K562 (cell line): ENCODE measurements around the gene ONECUT1. TPM values are rescaled to one million over a fixed set of nuclear protein-coding genes. Genes with fewer than 3 reads are reported as not detected.

Experiments used
- ATAC-seq: fragments of 200-7000 bp; cut with Tn5 transposase; 3 replicates; pipeline ENCODE4 v1.9.1; 2020; ENCODE audit warnings: moderate library complexity
- BruUV-seq: library from RNA; stranded (reverse); fragments of 400-500 nt; replicated peaks from 2 replicates; lab custom pipeline; 2021; lab: Mats Ljungman, UMichigan
- CTCF ChIA-PET: fragments of 300-600 bp; formaldehyde crosslinking; extraction: SDS; loops from one replicate; lab custom pipeline; 2021; ENCODE audit warnings: low intra/inter-chr PET ratio; lab: Yijun Ruan, JAX
- POLR2A ChIA-PET: fragments of 300-600, 350-650 bp; sonication (Branson Sonifier 250); formaldehyde crosslinking; extraction: SDS; loops from one replicate; lab custom pipeline; 2021; ENCODE audit warnings: antibody characterized with exemption, inconsistent platforms; lab: Yijun Ruan, JAX
- DNase-seq, 4 experiments: peaks; one replicate each; pipeline versions ENCODE4 v3.0.0 to v3.0.0-alpha.2; 2011 to 2018; ENCODE audit warnings: low spot score in 3 of 4, mixed read lengths in 3 of 4; ENCODE audit errors: extremely low read depth in 1 of 4
- FAIRE-seq: peaks from 2 replicates; lab custom pipeline; 2011; peaks lifted over from hg19 to GRCh38; lab: Jason Lieb, UNC
- H2AFZ ChIP-seq: 2 replicates; pipeline ENCODE4 v1.6.0; 2011; ENCODE audit warnings: low read depth, low read length, control low read depth, inconsistent platforms
- H3K27ac ChIP-seq: fragments of 200-600 bp; 3 replicates; pipeline ENCODE4 v1.8.0; 2011; ENCODE audit warnings: low read depth, mild to moderate bottlenecking, control low read depth, inconsistent platforms, low read length, moderate library complexity, mixed read lengths; ENCODE audit errors: extremely low read depth
- H3K27me3 ChIP-seq, 2 experiments: fragments of 300-600 bp in 1 of 2; 2 replicates in 1 of 2; 3 replicates in 1 of 2; pipeline versions ENCODE4 v1.6.0 to v1.8.0; 2011; ENCODE audit warnings: inconsistent platforms in 2 of 2, low read length in 2 of 2, mild to moderate bottlenecking in 1 of 2, mixed read lengths in 1 of 2, moderate library complexity in 1 of 2; ENCODE audit not compliant: control insufficient read depth in 2 of 2, insufficient read depth in 2 of 2
- H3K36me3 ChIP-seq: fragments of 300-600 bp; 3 replicates; pipeline ENCODE4 v1.8.0; 2011; ENCODE audit warnings: mild to moderate bottlenecking, low read length, inconsistent platforms; ENCODE audit not compliant: control insufficient read depth, insufficient read depth
- H3K4me1 ChIP-seq, 2 experiments: fragments of 200-600 bp in 1 of 2; replicated peaks in 1 of 2; 2 replicates in 1 of 2; 3 replicates in 1 of 2; pipeline versions ENCODE4 v1.5.1 to v1.8.0; 2011; ENCODE audit warnings: inconsistent platforms in 2 of 2, low read length in 2 of 2, mild to moderate bottlenecking in 1 of 2, mixed read lengths in 1 of 2, moderate library complexity in 1 of 2; ENCODE audit not compliant: control insufficient read depth in 2 of 2, insufficient read depth in 2 of 2
- H3K4me2 ChIP-seq: 2 replicates; pipeline ENCODE4 v1.6.1; 2011; ENCODE audit warnings: low read length, control low read depth, inconsistent platforms, mixed read lengths; ENCODE audit not compliant: insufficient read depth
- H3K4me3 ChIP-seq: fragments of 200-600 bp; sonication (generic), shearing (Covaris generic); 2 replicates; pipeline ENCODE4 v1.5.1; 2016; ENCODE audit warnings: control low read depth, inconsistent platforms
- H3K79me2 ChIP-seq: fragments of 200-600 bp; 3 replicates; pipeline ENCODE4 v1.8.0; 2011; ENCODE audit warnings: low read length, inconsistent platforms; ENCODE audit not compliant: control insufficient read depth, insufficient read depth
- H3K9ac ChIP-seq, 2 experiments: 2 replicates each; pipeline versions ENCODE4 v1.6.0 to v1.6.1; 2011; ENCODE audit warnings: low read depth in 2 of 2, low read length in 2 of 2, control low read depth in 1 of 2, inconsistent platforms in 1 of 2, mild to moderate bottlenecking in 1 of 2, mixed read lengths in 1 of 2; ENCODE audit not compliant: insufficient read depth in 1 of 2
- H3K9me1 ChIP-seq: one replicate; pipeline ENCODE4 v1.6.0; 2011; ENCODE audit warnings: inconsistent platforms, mild to moderate bottlenecking, low read length, moderate library complexity; ENCODE audit not compliant: control insufficient read depth, insufficient read depth
- H3K9me3 ChIP-seq: replicated peaks from 2 replicates; pipeline ENCODE4 v1.5.1; 2011; ENCODE audit warnings: low read depth, low read length, inconsistent platforms; ENCODE audit not compliant: control insufficient read depth, insufficient read depth
- H4K20me1 ChIP-seq: replicated peaks from 2 replicates; pipeline ENCODE4 v1.6.1; 2011; ENCODE audit warnings: low read length, inconsistent platforms, mixed read lengths; ENCODE audit not compliant: control insufficient read depth, insufficient read depth
- BDP1 ChIP-seq: IDR thresholded peaks from 3 replicates; pipeline ENCODE4 v1.6.1; 2011; ENCODE audit not compliant: insufficient read length, insufficient read depth
- CBX2 ChIP-seq: fragments of 200-600 bp; sonication (generic); IDR thresholded peaks from one replicate; pipeline ENCODE4 v1.6.1; 2012; ENCODE audit warnings: mild to moderate bottlenecking, low read length, inconsistent platforms; ENCODE audit not compliant: insufficient read depth, poor library complexity, severe bottlenecking
- HNRNPK ChIP-seq: fragments of 200-400 bp; formaldehyde crosslinking; IDR thresholded peaks from one replicate; pipeline ENCODE4 v1.6.1; 2018; ENCODE audit warnings: mild to moderate bottlenecking, low read depth, low read length; ENCODE audit not compliant: poor library complexity, severe bottlenecking
- KLF1 ChIP-seq: fragments of 450-650 bp; IDR thresholded peaks from 2 replicates; pipeline ENCODE4 v1.6.1; 2016; ENCODE audit warnings: missing genetic modification characterization, missing compliant biosample characterization
- MLLT1 ChIP-seq, 2 experiments: fragments of 450-650 bp; IDR thresholded peaks; 2 replicates each; pipeline ENCODE4 v1.6.1; 2016
- PCBP1 ChIP-seq: fragments of 200-400 bp; formaldehyde crosslinking; IDR thresholded peaks from 2 replicates; pipeline ENCODE4 v1.6.1; 2018; ENCODE audit warnings: mild to moderate bottlenecking, low read depth, low read length; ENCODE audit not compliant: poor library complexity, severe bottlenecking
- POLR2A ChIP-seq: fragments of 450-650 bp; conservative IDR thresholded peaks from 2 replicates; pipeline ENCODE4 v1.6.1; 2016
- SETDB1 ChIP-seq: IDR thresholded peaks from one replicate; pipeline ENCODE4 v1.6.1; 2012; ENCODE audit warnings: low read length, control low read depth, inconsistent platforms
- SIX5 ChIP-seq, 2 experiments: IDR thresholded peaks; 2 replicates each; pipeline ENCODE4 v1.6.1; 2011; ENCODE audit warnings: low read length in 2 of 2, borderline replicate concordance in 1 of 2, low read depth in 1 of 2, mild to moderate bottlenecking in 1 of 2, moderate library complexity in 1 of 2; ENCODE audit not compliant: insufficient read depth in 1 of 2
- XRCC3 ChIP-seq: fragments of 450-650 bp; IDR thresholded peaks from 2 replicates; pipeline ENCODE4 v1.6.1; 2017; ENCODE audit warnings: mild to moderate bottlenecking, moderate library complexity
- WGBS: fragments of 100-300 bp; shearing (Covaris generic); methylation state at CpG from one replicate; pipeline ENCODE4 v1.1.6; 2016; ENCODE audit warnings: low coverage, mixed read lengths; ENCODE audit not compliant: insufficient coverage; ENCODE audit errors: missing lambda C conversion rate; 5-methylcytosine and 5-hydroxymethylcytosine counted together
- in situ Hi-C: fragments of 300-500 bp; cut with MboI; formaldehyde crosslinking; loops from 4 replicates; pipeline ENCODE4 v1.15.0; 2018; ENCODE audit warnings: inconsistent platforms, mixed read lengths
- intact Hi-C: fragments of 100-400 bp; cut with micrococcal nuclease; formaldehyde crosslinking; loops from 2 replicates; pipeline ENCODE4 v1.14.2; 2022
- polyA plus RNA-seq, 8 experiments: library from polyadenylated mRNA; depleted of rRNA in 4 of 8; stranded (reverse) in 5 of 8; unstranded in 3 of 8; fragments of >200 nt; fragmentation: Nextera tagmentation in 2 of 8; fragmentation: Illumina TruSeq in 1 of 8; extraction: Ambion mirVana in 2 of 8; extraction: Trizol in 1 of 8; gene quantifications; 2 replicates each; pipeline versions ENCODE4 v1.2.1 to v1.2.3, GENCODE V29; 2011 to 2014; ENCODE audit warnings: inconsistent platforms in 1 of 8, missing spikeins in 1 of 8
- total RNA-seq, 7 experiments: library from RNA; depleted of rRNA in 6 of 7; stranded (reverse); fragments of >200 nt in 6 of 7; fragmentation: Illumina TruSeq in 2 of 7; extraction: Trizol in 2 of 7; gene quantifications; 2 replicates each; pipeline versions ENCODE4 v1.2.1 to v1.2.3, GENCODE V29; 2011 to 2021; ENCODE audit warnings: low replicate concordance in 1 of 7
- TF ChIP-seq, protein P1 (sequence below): sonication (generic); formaldehyde crosslinking; IDR thresholded peaks from 2 replicates; pipeline ENCODE4 v1.8.0; 2023; ENCODE audit warnings: mild to moderate bottlenecking, missing genetic modification reagents

The ONECUT1 gene
- total and polyA plus RNA-seq, 9 of the 15 experiments (the other 6 are each of a cell fraction or from before 2014, with no cell fraction given), result not detected

- H3K36me3 ChIP-seq, result no peaks in the 10 kb centered on the region
- H3K79me2 ChIP-seq, result no peaks in the 10 kb centered on the region
- no peak for ATAC-seq
- FAIRE-seq, result no peak
- H3K27me3 ChIP-seq, result 0 out of 5 replicates have a peak, but pooled peaks cover 0 to 7% of the 10 kb centered on the region in 2 experiments
- no peak overlapping the region for H3K27ac ChIP-seq
- no peak overlapping the region for H3K4me3 ChIP-seq
- in situ Hi-C loops (no loop called here), intact Hi-C loops (no loop called here)
- DNase-seq, result no peak
- WGBS, result 3% methylated on average over 4 of the region's 4 CpGs
- no peak overlapping the region for H3K4me2 ChIP-seq
- no peaks in the 10 kb centered on the region for H4K20me1 ChIP-seq
- ChIA-PET POLR2A (interaction anchor here (0.8 kb wide), 1 partner anchor 15 kb away, joined by 3 read pairs; no protein-coding TSS in a partner anchor), CTCF (no interaction called here)
- no peaks in the 10 kb centered on the region for H3K9me3 ChIP-seq
- no peaks in the 10 kb centered on the region for H3K9me1 ChIP-seq
- no peak overlapping the region for H3K9ac ChIP-seq
- no peak for TF ChIP-seq BDP1
- TF ChIP-seq, protein P1, sequence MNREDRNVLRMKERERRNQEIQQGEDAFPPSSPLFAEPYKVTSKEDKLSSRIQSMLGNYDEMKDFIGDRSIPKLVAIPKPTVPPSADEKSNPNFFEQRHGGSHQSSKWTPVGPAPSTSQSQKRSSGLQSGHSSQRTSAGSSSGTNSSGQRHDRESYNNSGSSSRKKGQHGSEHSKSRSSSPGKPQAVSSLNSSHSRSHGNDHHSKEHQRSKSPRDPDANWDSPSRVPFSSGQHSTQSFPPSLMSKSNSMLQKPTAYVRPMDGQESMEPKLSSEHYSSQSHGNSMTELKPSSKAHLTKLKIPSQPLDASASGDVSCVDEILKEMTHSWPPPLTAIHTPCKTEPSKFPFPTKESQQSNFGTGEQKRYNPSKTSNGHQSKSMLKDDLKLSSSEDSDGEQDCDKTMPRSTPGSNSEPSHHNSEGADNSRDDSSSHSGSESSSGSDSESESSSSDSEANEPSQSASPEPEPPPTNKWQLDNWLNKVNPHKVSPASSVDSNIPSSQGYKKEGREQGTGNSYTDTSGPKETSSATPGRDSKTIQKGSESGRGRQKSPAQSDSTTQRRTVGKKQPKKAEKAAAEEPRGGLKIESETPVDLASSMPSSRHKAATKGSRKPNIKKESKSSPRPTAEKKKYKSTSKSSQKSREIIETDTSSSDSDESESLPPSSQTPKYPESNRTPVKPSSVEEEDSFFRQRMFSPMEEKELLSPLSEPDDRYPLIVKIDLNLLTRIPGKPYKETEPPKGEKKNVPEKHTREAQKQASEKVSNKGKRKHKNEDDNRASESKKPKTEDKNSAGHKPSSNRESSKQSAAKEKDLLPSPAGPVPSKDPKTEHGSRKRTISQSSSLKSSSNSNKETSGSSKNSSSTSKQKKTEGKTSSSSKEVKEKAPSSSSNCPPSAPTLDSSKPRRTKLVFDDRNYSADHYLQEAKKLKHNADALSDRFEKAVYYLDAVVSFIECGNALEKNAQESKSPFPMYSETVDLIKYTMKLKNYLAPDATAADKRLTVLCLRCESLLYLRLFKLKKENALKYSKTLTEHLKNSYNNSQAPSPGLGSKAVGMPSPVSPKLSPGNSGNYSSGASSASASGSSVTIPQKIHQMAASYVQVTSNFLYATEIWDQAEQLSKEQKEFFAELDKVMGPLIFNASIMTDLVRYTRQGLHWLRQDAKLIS (CRISPR knock-in tag), result no peak
- TF ChIP-seq PCBP1, result no peak
- TF ChIP-seq MLLT1 (IDR thresholded peaks at IDR 0.05), result no peak
- no peak for TF ChIP-seq KLF1 (tag)
- no peak for TF ChIP-seq SETDB1
- TF ChIP-seq POLR2A, result no peak
- no peak for TF ChIP-seq HNRNPK
- TF ChIP-seq CBX2, result no peak
- TF ChIP-seq SIX5 (IDR thresholded peaks at IDR 0.05; ENCODE audit: borderline replicate concordance in 1 of 2, insufficient read depth in 1 of 2, low read depth in 1 of 2, low read length in 2 of 2), result no peak
- TF ChIP-seq XRCC3, result no peak
- H2AFZ ChIP-seq, result no peak overlapping the region
- no TSS peak for BruUV-seq
- H3K4me1 ChIP-seq, result no peaks in the 10 kb centered on the region
These were observed 40.9 kb downstream of the ONECUT1 start for GRCh38 chr15:52749258-52749657.
